Activated B cell treated with CpG ODN at 0.5 μM for 24 hours (primary cell): ENCODE results near the gene ATOX1. TPM values are rescaled to one million over a fixed set of nuclear protein-coding genes. Genes with fewer than 3 reads are reported as not detected.
"Not testable (repeated sequence)": the region's sequence is repeated elsewhere in the genome, so short reads cannot be mapped to it uniquely, and the experiment has no call there.

Source experiments
- ATAC-seq: fragments of 200-7000 bp; cut with Tn5 transposase; one replicate; pipeline ENCODE4 v1.10.0; 2021; ENCODE audit warnings: low read depth, mild to moderate bottlenecking, moderate library complexity
- CTCF ChIA-PET: fragments of 350-600 bp; sonication (Branson Sonifier 250); formaldehyde crosslinking; loops from one replicate; lab custom pipeline; 2021; ENCODE audit warnings: antibody characterized with exemption; lab: Charles Lee
- POLR2A ChIA-PET: fragments of 350-600 bp; sonication (Branson Sonifier 250); formaldehyde crosslinking; loops from one replicate; lab custom pipeline; 2021; ENCODE audit warnings: antibody characterized with exemption; lab: Charles Lee
- DNase-seq: peaks from one replicate; pipeline ENCODE4 v3.0.0; 2022
- H3K27ac Mint-ChIP-seq: one replicate; pipeline ENCODE4 v1.8.0; 2020; ENCODE audit warnings: mixed read lengths
- H3K27me3 Mint-ChIP-seq: one replicate; pipeline ENCODE4 v1.8.0; 2021; ENCODE audit warnings: mixed read lengths
- H3K36me3 Mint-ChIP-seq: one replicate; pipeline ENCODE4 v1.8.0; 2021; ENCODE audit warnings: low read depth, mixed read lengths
- H3K4me1 Mint-ChIP-seq: one replicate; pipeline ENCODE4 v1.8.0; 2021; ENCODE audit warnings: mixed read lengths
- H3K4me3 Mint-ChIP-seq: one replicate; pipeline ENCODE4 v1.8.0; 2020; ENCODE audit warnings: mild to moderate bottlenecking, mixed read lengths
- H3K9me3 Mint-ChIP-seq: one replicate; pipeline ENCODE4 v1.8.0; 2020; ENCODE audit warnings: mixed read lengths
- intact Hi-C: fragments of 100-400 bp; cut with micrococcal nuclease; formaldehyde crosslinking; loops from one replicate; pipeline ENCODE4 v1.15.1; 2024
- total RNA-seq: library from RNA; stranded (reverse); gene quantifications from 2 replicates; pipeline ENCODE4 v1.2.3, GENCODE V29; 2022
- TF ChIP-seq, protein P1 (sequence below): fragments of 200-600 bp; IDR thresholded peaks from one replicate; pipeline ENCODE4 v1.8.0; 2022; ENCODE audit warnings: antibody characterized with exemption, mild to moderate bottlenecking

ATOX1 gene
- total RNA-seq, 1 donor from 2014 or later = 66.6 TPM

DNA sequence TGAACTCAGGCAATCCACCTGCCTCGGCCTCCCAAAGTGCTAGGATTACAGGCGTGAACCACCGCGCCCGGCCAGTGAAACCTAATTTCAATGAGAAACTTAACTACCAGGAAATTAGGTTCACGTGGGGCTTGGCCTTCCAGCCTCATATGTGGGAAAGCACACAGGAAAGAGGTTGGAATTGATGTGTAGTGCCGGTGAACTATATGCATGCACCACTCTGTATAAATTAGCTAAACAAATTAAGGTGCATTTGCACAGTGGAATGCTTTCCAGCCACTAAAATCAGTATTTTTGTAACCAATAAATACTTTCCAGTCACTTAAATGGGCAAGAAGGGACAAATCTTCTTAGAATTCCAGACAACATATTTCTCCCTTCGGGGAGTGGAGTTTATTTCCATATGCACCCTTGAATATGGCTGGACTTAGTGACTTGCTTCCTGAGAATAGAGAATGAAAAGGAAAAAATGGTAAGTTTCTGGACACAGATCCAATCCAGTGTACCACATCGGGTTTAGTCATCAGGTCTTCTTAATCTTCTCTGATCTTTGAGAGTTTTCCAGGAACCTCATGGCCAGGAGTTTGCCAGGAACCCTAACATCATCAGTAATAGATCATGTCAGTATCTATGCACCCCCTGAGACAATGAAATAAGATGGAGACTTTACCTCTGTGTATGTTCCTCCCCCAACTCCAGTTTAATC lies 24.9 kb downstream of the ATOX1 start:
- Mint-ChIP-seq H3K27me3 (no peaks in the 10 kb centered on the region), H3K4me3 (no peak overlapping the region), H3K4me1 (no peaks in the 10 kb centered on the region), H3K9me3 (peaks cover 12% of the 10 kb centered on the region), H3K36me3 (peaks cover 40% of the 10 kb centered on the region), H3K27ac (no peak overlapping the region)
- ChIA-PET CTCF (no interaction called here), POLR2A (no interaction called here)
- no peak for DNase-seq
- intact Hi-C loops = no loop called here
- TF ChIP-seq, protein P1, sequence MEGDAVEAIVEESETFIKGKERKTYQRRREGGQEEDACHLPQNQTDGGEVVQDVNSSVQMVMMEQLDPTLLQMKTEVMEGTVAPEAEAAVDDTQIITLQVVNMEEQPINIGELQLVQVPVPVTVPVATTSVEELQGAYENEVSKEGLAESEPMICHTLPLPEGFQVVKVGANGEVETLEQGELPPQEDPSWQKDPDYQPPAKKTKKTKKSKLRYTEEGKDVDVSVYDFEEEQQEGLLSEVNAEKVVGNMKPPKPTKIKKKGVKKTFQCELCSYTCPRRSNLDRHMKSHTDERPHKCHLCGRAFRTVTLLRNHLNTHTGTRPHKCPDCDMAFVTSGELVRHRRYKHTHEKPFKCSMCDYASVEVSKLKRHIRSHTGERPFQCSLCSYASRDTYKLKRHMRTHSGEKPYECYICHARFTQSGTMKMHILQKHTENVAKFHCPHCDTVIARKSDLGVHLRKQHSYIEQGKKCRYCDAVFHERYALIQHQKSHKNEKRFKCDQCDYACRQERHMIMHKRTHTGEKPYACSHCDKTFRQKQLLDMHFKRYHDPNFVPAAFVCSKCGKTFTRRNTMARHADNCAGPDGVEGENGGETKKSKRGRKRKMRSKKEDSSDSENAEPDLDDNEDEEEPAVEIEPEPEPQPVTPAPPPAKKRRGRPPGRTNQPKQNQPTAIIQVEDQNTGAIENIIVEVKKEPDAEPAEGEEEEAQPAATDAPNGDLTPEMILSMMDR = no peak
- ATAC-seq = no peak

DNA sequence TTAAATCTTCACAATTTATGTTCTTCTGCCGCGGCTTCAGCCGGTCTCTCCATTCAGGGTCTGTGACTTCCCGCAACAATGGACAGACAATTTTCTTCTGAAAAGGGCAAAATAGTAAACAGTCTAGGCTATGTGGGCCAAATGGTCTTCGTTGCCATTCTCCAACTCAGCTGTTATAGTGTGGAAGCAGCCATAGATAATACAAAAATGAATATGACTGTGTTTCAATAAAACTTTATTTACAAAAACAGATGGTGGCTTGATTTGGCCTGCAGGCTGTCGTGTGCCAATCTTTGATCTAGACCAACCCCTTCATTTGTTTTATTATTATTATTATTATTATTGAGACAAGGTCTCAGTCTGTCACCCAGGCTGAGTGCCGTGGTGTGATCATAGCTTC lies 28.1 kb downstream of the ATOX1 start:
- TF ChIP-seq, protein P1 = no peak
- H3K4me3 Mint-ChIP-seq = no peak overlapping the region
- ATAC-seq (no peak), DNase-seq (no peak)
- no peak overlapping the region for H3K27ac Mint-ChIP-seq
- intact Hi-C loops = no loop called here
- ChIA-PET POLR2A (no interaction called here), CTCF (no interaction called here)
- no peaks in the 10 kb centered on the region for H3K4me1 Mint-ChIP-seq
- no peaks in the 10 kb centered on the region for H3K27me3 Mint-ChIP-seq
- peaks cover 27% of the 10 kb centered on the region for H3K36me3 Mint-ChIP-seq
- peaks cover 12% of the 10 kb centered on the region for H3K9me3 Mint-ChIP-seq

DNA sequence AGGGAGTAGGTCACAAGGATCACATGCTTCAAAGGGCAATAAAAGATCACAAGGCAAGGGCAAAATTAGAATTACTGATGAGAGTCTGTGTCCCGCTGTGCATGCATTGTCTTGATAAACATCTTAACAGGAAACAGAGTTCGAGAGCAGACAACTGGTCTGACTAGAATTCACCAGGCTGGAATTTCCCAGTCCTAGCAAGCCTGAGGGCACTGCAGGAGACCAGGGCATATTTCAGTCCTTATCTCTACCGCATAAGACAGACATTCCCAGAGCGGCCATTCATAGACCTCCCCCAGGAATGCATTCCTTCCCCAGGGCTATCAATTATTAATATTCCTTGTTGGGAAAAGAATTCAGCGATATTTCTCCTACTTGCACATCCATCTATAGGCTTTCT lies 28.8 kb downstream of the ATOX1 start:
- H3K27me3 Mint-ChIP-seq, CTCF ChIA-PET, intact Hi-C loops, POLR2A ChIA-PET, H3K4me3 Mint-ChIP-seq, H3K4me1 Mint-ChIP-seq, H3K27ac Mint-ChIP-seq, DNase-seq, ATAC-seq: not testable (repeated sequence)
- Mint-ChIP-seq H3K36me3 (peaks cover 26% of the 10 kb centered on the region), H3K9me3 (peaks cover 12% of the 10 kb centered on the region)

DNA sequence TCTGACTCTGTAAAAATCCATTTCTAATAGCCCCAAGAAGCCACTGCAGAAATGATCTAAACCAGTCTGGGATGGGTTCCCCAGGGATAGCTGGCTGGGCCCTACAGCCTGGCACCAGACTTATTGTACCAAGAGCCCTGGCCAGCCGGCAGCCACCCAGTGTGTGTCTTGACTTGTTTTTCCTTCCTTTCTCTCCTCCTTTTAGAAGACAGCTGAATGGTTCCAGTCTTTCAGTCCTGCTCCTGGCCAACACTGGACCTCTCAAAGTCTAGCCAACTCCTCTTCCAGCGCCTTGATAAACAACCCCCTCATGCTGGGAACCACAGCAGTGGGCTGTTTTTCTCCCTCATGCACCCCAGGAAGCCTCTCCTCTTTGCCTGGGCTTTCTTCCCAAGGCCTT lies 34.1 kb downstream of the ATOX1 start:
- peaks cover 30% of the 10 kb centered on the region for H3K4me1 Mint-ChIP-seq
- H3K9me3 Mint-ChIP-seq = peaks cover 2% of the 10 kb centered on the region
- no peak overlapping the region for H3K4me3 Mint-ChIP-seq
- intact Hi-C loops = loop anchor here (5.0 kb wide), 1 partner anchor 33 kb away; the partner anchor contains the start of gene ATOX1
- H3K27me3 Mint-ChIP-seq = no peaks in the 10 kb centered on the region
- TF ChIP-seq, protein P1 = no peak
- no peak overlapping the region for H3K27ac Mint-ChIP-seq
- ATAC-seq (no peak), DNase-seq (no peak)
- ChIA-PET CTCF (no interaction called here), POLR2A (no interaction called here)
- peaks cover 2% of the 10 kb centered on the region for H3K36me3 Mint-ChIP-seq

DNA sequence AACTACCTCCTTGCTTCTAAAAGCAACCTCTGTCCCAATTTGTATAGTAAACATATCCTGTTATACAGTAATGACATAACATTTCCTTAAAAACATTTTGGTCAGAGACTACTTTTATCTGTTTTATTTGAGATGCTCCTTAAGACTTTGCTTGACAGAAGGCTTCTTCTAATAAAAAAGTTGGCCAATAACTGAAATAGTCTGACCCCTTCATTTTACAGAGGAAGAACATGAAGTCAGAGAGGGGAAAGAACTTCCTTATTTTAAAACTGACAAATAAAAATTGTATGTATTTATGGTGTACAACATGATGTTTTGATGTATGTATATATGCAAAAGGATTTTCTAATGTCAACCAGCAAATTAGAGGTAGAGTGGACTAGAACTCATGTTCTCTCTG lies 35.9 kb downstream of the ATOX1 start:
- no peak for ATAC-seq
- Mint-ChIP-seq H3K27me3 (no peaks in the 10 kb centered on the region), H3K9me3 (no peaks in the 10 kb centered on the region), H3K4me3 (no peak overlapping the region), H3K27ac (no peak overlapping the region), H3K36me3 (no peaks in the 10 kb centered on the region), H3K4me1 (peaks cover 30% of the 10 kb centered on the region)
- ChIA-PET POLR2A (interaction anchor here (0.9 to 3.1 kb wide), 4 partner anchors 19 to 60 kb away, joined by 3 to 33 read pairs (median 4); partner anchors contain the start of gene G3BP1), CTCF (interaction anchor here (1.5 to 5.7 kb wide), 3 partner anchors 17 to 64 kb away, joined by 5 to 36 read pairs (median 8); no protein-coding TSS in a partner anchor)
- intact Hi-C loops = loop anchor here (5.0 kb wide), 1 partner anchor 35 kb away; the partner anchor contains the start of gene ATOX1
- DNase-seq = no peak
- TF ChIP-seq, protein P1 = no peak
